GM12872 (cell line): ENCODE measurements around the gene GPR158.

Experiments used
- TF ChIP-seq, protein P1 (sequence below): IDR thresholded peaks from 3 replicates; pipeline ENCODE4 v1.5.1; 2011; ENCODE audit warnings: low read depth, mild to moderate bottlenecking, low read length, moderate library complexity; ENCODE audit not compliant: insufficient read depth

The GPR158 gene

DNA sequence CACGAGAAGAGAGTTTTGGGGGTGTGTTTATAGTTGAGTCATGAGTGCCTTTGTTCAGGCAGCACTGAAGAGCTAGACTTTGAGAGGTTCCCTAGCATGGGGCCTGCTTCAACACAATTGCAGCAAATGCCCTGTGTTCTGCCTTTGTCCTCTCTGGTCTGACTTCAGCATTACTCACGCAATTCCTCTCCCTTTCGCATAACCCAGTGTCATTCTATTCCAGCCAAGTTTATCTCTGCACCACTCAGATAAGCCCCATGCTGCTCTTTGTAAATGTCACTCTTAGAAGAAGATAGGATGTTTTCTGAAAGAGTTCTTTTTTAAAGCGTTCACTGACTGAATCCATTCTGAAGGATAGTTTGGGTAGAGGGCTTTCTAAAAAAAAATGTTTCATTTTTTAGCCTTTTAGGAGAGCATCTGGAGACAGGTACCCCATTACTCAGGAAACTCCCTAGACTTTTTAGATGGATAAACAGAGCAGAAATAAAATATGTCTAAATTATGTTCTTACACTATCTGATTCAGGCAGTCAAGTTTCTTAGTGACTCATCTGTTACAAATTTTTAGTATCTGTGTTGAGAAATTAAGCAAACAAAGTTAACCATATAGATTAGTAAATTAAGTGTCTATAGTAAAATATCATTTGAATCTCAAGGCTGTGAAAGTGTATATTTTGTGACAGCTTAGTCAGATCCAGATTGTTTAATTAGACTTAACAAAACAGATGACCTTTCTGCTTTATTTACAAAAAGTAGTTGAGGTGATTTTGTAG is 318.5 kb downstream of the GPR158 start:
- TF ChIP-seq, protein P1, sequence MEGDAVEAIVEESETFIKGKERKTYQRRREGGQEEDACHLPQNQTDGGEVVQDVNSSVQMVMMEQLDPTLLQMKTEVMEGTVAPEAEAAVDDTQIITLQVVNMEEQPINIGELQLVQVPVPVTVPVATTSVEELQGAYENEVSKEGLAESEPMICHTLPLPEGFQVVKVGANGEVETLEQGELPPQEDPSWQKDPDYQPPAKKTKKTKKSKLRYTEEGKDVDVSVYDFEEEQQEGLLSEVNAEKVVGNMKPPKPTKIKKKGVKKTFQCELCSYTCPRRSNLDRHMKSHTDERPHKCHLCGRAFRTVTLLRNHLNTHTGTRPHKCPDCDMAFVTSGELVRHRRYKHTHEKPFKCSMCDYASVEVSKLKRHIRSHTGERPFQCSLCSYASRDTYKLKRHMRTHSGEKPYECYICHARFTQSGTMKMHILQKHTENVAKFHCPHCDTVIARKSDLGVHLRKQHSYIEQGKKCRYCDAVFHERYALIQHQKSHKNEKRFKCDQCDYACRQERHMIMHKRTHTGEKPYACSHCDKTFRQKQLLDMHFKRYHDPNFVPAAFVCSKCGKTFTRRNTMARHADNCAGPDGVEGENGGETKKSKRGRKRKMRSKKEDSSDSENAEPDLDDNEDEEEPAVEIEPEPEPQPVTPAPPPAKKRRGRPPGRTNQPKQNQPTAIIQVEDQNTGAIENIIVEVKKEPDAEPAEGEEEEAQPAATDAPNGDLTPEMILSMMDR: no peak

DNA sequence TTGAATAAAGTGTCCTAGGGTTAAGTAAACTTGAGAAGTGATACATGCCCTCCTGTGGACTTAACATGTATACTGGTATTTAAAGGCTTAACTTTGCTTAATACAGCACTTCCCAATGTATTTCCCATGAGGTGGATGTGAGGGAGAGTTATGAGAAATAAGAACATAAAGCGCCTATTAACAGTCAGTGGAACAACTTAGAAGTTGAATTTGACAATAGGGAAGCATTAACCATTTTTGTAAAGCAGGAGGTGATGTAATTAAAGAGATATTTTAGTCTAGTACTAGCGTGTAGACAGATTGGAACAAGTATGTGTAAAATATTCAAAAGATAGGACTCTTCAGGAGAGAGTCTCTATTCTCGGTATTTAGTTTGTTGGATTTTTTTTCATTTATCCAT is 322.4 kb downstream of the GPR158 start:
- TF ChIP-seq, protein P1: no peak

DNA sequence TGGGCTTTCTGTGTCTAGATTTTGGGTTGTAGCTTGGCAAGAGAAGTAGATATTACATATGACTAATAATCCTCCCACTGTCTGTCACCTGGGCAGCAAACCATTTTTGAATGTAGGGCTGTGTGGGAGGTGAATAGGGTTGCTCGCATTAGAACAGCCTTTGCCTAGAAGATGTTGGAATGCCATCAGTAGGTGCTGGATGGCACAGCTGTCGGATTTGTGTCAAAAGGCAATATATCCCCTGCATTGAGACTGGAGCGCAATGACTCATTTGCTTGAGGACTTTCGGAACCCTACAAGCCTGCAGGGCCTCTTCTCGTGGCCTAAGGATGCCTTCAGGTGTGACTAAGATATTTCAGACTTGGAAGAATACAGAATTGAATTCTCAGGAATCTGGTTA is 323.8 kb downstream of the GPR158 start:
- TF ChIP-seq, protein P1: no peak

DNA sequence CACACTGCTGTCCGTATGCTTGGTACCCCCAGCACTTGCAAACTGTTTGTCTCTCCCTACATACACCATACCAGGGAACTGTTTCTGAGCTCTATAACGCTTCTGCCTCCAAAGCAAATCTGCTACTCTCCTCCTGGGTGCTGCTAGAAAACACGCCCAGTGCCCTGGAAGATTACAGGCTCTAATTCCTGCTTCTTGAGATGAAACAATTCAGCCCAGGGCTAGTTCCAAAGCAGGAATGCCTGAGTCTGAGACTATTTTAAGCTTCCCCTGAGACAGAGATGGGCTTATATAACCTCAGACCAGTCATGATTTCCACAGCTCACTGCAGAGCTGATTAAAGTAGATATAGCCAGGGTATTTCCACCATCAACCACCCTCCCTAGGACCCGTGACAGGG is 327.1 kb downstream of the GPR158 start:
- TF ChIP-seq, protein P1: no peak

DNA sequence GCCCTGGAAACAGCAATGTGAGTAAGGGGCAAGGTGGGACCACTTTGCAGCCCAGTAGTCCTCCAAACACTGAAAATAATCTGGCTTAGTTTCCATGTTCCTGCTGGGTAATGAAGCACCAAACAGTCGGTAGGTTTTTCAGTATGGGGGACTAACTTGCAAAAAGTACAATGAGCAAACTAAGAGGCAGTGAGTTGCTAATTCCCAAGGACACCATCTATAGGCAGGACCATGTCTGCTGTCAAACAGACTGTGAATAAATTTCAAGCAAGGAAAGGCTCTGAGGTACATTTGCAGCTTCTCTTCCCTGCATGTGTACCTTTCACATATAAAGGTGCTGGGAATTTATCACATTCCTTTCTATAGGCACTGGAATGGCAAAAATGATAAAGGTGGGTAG is 327.7 kb downstream of the GPR158 start:
- TF ChIP-seq, protein P1: no peak

DNA sequence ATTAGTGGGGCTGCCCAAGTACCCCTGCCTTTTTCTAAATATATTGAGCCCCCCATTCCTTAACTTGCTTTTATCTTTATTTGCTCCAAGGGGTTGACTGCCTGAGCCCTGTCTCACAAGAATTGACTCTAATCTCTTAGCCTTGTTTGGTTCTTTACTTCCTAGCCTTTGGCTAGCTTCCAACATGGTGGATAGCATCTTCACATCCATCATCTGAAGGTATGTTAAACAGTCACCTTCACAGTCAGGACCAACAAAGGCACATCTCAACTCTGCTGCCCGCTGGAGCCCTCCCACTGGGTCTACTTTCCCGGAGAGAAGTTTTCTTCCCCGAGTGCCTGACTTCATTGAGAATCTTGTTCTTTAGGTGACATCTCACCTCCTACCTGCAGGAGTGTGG is 329.5 kb downstream of the GPR158 start:
- TF ChIP-seq, protein P1: no peak

DNA sequence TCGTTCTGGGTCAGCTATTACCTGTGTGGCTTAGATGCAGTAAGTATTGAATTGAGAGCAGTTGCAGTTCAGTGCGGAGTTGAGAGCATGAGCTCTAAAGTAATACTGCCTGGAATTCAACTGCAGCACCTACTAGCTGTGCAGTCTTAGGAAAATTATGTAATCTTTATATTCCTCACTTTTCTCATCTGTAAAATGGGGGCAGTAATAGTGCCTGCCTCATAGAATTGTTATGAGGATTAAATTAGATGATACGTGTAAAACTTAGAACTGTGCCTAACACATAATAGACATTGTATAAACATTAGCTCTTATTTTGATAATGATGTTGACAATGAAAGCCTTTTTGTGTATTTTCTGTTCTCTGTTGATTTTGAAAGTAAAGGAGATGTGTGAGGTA is 330.0 kb downstream of the GPR158 start:
- TF ChIP-seq, protein P1: no peak
